Stimulated activated CD4-positive, alpha-beta T cell treated with anti-CD3 and anti-CD28 coated beads, Interleukin-12 subunit alpha, Interleukin-12 subunit beta, amount 100 ng/mL, for 48 hours (primary cell): ENCODE results near the gene LCOR.
A peak's percentile ranks its signal among the peaks of the same experiment; 100 is the strongest.
"Not testable (repeated sequence)": the region's sequence is repeated elsewhere in the genome, so short reads cannot be mapped to it uniquely, and the experiment has no call there.

Experiments
- DNase-seq, 3 donors: peaks; one replicate each; pipeline ENCODE4 v3.0.0-alpha.2; 2020; ENCODE audit warnings: low read depth in 2 of 3, low spot score in 1 of 3

The LCOR gene

GRCh38 chr10:97029271-97029670 is 197.2 kb downstream of the LCOR start:
- no peak for DNase-seq

- no peak for DNase-seq
These were observed 198.8 kb downstream of the LCOR start for GRCh38 chr10:97030894-97031293.

GRCh38 chr10:97031459-97031858 is 199.4 kb downstream of the LCOR start:
- DNase-seq: no peak

GRCh38 chr10:97032624-97033023 is 200.5 kb downstream of the LCOR start:
- DNase-seq: no peak

- DNase-seq: not testable (repeated sequence)
These were observed 201.7 kb downstream of the LCOR start for GRCh38 chr10:97033841-97034240.

- DNase-seq: no peak
These were observed 202.2 kb downstream of the LCOR start for GRCh38 chr10:97034301-97034700.

- DNase-seq: no peak
These were observed 203.1 kb downstream of the LCOR start for GRCh38 chr10:97034958-97035769.

GRCh38 chr10:97037365-97038361 is 205.6 kb downstream of the LCOR start:
- DNase-seq: peak; percentile 60 to 78 (median 65)

- no peak for DNase-seq
These were observed 206.6 kb downstream of the LCOR start for GRCh38 chr10:97038688-97039087.

GRCh38 chr10:97039538-97040247 is 207.6 kb downstream of the LCOR start:
- no peak for DNase-seq

GRCh38 chr10:97040248-97040584 is 208.1 kb downstream of the LCOR start:
- no peak for DNase-seq

- DNase-seq: no peak
These were observed 208.6 kb downstream of the LCOR start for GRCh38 chr10:97040706-97041105.

GRCh38 chr10:97042081-97042480 is 210.0 kb downstream of the LCOR start:
- DNase-seq: no peak

GRCh38 chr10:97042716-97043562 is 210.8 kb downstream of the LCOR start:
- DNase-seq: no peak

GRCh38 chr10:97043563-97043855 is 211.4 kb downstream of the LCOR start:
- no peak for DNase-seq
